PC-3 (cell line): ENCODE results near the gene FAM50B. TPM values are rescaled to one million over a fixed set of nuclear protein-coding genes. Genes with fewer than 3 reads are reported as not detected.

ENCODE experiments used
- ATAC-seq: fragments of 200-7000 bp; cut with Tn5 transposase; 2 replicates; pipeline ENCODE4 v1.9.1; 2020; ENCODE audit warnings: mild to moderate bottlenecking, moderate library complexity
- BruUV-seq: library from RNA; stranded (reverse); fragments of 400-500 nt; replicated peaks from 2 replicates; lab custom pipeline; 2021; lab: Mats Ljungman, UMichigan
- CTCF ChIA-PET: fragments of 300-600 bp; sonication (Branson Sonifier 250); formaldehyde crosslinking; loops from one replicate; lab custom pipeline; 2022; ENCODE audit warnings: antibody characterized with exemption; lab: Charles Lee
- POLR2A ChIA-PET: fragments of 300-600 bp; sonication (Branson Sonifier 250); formaldehyde crosslinking; loops from one replicate; lab custom pipeline; 2022; ENCODE audit warnings: antibody characterized with exemption; ENCODE audit not compliant: unreplicated experiment; lab: Charles Lee
- DNase-seq: peaks from one replicate; pipeline ENCODE4 v3.0.0-alpha.2; 2015
- H2AFZ ChIP-seq: fragments of 300-600 bp; sonication (generic); 2 replicates; pipeline ENCODE4 v1.6.0; 2016; ENCODE audit warnings: antibody characterized with exemption, low read length
- H3F3A ChIP-seq: fragments of 300-600 bp; sonication (generic); one replicate; pipeline ENCODE4 v1.6.0; 2017; ENCODE audit warnings: antibody characterized with exemption, low read length, control low read depth, mild to moderate bottlenecking; ENCODE audit not compliant: unreplicated experiment
- H3K27ac ChIP-seq: fragments of 300-600 bp; sonication (generic); 2 replicates; pipeline ENCODE4 v1.5.1; 2016; ENCODE audit warnings: mild to moderate bottlenecking, low read length
- H3K27me3 ChIP-seq: fragments of 300-600 bp; sonication (generic); 2 replicates; pipeline ENCODE4 v1.6.1; 2016; ENCODE audit warnings: low read length, mixed read lengths
- H3K36me3 ChIP-seq: fragments of 300-600 bp; sonication (generic); 2 replicates; pipeline ENCODE4 v1.6.1; 2016; ENCODE audit warnings: low read depth, mixed run types, low read length, mixed read lengths
- H3K4me1 ChIP-seq: fragments of 300-600 bp; sonication (generic); 2 replicates; pipeline ENCODE4 v1.5.1; 2016; ENCODE audit warnings: low read length; ENCODE audit not compliant: insufficient read depth
- H3K4me2 ChIP-seq: fragments of 300-600 bp; sonication (generic); 2 replicates; pipeline ENCODE4 v1.6.0; 2016; ENCODE audit warnings: low read length
- H3K4me3 ChIP-seq: fragments of 300-600 bp; sonication (generic); 2 replicates; pipeline ENCODE4 v1.5.1; 2016; ENCODE audit warnings: mild to moderate bottlenecking, low read length, mixed read lengths
- H3K79me2 ChIP-seq: fragments of 300-600 bp; sonication (generic); 2 replicates; pipeline ENCODE4 v1.6.1; 2017; ENCODE audit warnings: low read length, mixed read lengths
- H3K9ac ChIP-seq: fragments of 300-600 bp; sonication (generic); 2 replicates; pipeline ENCODE4 v1.6.0; 2016; ENCODE audit warnings: mild to moderate bottlenecking, low read length
- H3K9me2 ChIP-seq: fragments of 300-600 bp; sonication (generic); replicated peaks from 2 replicates; pipeline ENCODE4 v1.6.1; 2016; ENCODE audit warnings: mixed run types, low read length, mixed read lengths
- H3K9me3 ChIP-seq: fragments of 300-600 bp; sonication (generic); 2 replicates; pipeline ENCODE4 v1.6.1; 2016; ENCODE audit warnings: low read length, mixed read lengths
- H4K20me1 ChIP-seq: fragments of 300-600 bp; sonication (generic); 2 replicates; pipeline ENCODE4 v1.6.1; 2016; ENCODE audit warnings: low read length, mixed read lengths
- EZH2 ChIP-seq: fragments of 300-600 bp; sonication (generic); IDR thresholded peaks from one replicate; pipeline ENCODE4 v1.6.1; 2017; ENCODE audit warnings: antibody characterized with exemption, mild to moderate bottlenecking, low read length; ENCODE audit not compliant: unreplicated experiment
- EZH2phosphoT487 ChIP-seq: fragments of 300-600 bp; sonication (generic); IDR thresholded peaks from 2 replicates; pipeline ENCODE4 v1.6.1; 2018; ENCODE audit warnings: mild to moderate bottlenecking, antibody characterized with exemption, low read length, borderline replicate concordance
- intact Hi-C: fragments of 100-400 bp; cut with micrococcal nuclease; formaldehyde crosslinking; loops from 2 replicates; pipeline ENCODE4 v1.9.0; 2023
- total RNA-seq: library from RNA; depleted of rRNA; stranded (reverse); fragments of >200 nt; gene quantifications from 2 replicates; pipeline ENCODE4 v1.2.3, GENCODE V29; 2014
- TF ChIP-seq, protein P1 (sequence below): fragments of 300-600 bp; sonication (generic); conservative IDR thresholded peaks from 2 replicates; pipeline ENCODE4 v1.5.1; 2017; ENCODE audit warnings: antibody characterized with exemption, low read depth, mild to moderate bottlenecking, low read length

FAM50B gene
- total RNA-seq, 1 experiment from 2014 or later: 8.3 TPM

DNA sequence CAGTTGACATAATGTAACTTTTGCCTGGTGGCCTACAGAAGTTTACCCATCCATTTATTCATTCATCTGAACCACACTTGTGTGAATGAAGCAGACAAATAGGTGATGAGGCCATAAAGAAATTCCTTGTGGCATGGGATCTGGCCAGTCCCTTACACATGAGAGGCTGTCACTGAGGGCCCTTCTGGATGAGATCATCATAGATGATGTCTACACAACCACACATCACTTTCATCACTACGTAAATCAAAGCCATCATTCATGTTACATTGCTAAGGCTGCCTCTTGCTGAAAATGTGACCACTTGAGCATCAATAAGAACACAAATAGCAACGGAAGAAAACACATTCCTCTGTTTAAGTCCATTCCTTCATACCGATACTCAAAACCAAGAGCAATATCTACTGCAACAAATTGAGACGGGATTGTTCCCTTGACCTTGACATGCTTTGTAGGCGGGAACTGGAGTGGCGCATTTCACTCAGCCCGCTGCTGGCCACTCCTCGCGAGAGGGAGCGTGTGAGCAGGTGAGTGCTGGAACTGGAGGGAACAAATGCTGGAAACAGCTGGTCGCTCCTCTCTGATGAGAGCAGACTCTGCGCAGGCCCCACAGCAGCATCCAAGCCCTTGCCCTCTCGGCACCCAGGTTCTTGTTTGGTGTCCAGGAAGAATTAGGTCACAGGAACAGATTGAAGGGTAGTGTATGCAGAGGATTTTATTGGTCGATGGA is 49.3 kb downstream of the FAM50B start:
- no TSS peak for BruUV-seq
- Histone ChIP-seq H3F3A (no peaks in the 10 kb centered on the region), H3K27me3 (no peaks in the 10 kb centered on the region), H3K36me3 (no peaks in the 10 kb centered on the region), H3K9me2 (no peaks in the 10 kb centered on the region), H3K27ac (no peak overlapping the region), H3K4me1 (peaks cover 16% of the 10 kb centered on the region), H3K79me2 (no peaks in the 10 kb centered on the region), H3K4me3 (no peak overlapping the region), H2AFZ (no peak overlapping the region), H3K4me2 (no peak overlapping the region), H3K9ac (no peak overlapping the region), H3K9me3 (no peaks in the 10 kb centered on the region), H4K20me1 (no peaks in the 10 kb centered on the region)
- intact Hi-C loops: no loop called here
- POLR2A ChIA-PET: no interaction called here
- ATAC-seq: no peak
- TF ChIP-seq EZH2phosphoT487 (no peak), EZH2 (no peak)
- TF ChIP-seq, protein P1, sequence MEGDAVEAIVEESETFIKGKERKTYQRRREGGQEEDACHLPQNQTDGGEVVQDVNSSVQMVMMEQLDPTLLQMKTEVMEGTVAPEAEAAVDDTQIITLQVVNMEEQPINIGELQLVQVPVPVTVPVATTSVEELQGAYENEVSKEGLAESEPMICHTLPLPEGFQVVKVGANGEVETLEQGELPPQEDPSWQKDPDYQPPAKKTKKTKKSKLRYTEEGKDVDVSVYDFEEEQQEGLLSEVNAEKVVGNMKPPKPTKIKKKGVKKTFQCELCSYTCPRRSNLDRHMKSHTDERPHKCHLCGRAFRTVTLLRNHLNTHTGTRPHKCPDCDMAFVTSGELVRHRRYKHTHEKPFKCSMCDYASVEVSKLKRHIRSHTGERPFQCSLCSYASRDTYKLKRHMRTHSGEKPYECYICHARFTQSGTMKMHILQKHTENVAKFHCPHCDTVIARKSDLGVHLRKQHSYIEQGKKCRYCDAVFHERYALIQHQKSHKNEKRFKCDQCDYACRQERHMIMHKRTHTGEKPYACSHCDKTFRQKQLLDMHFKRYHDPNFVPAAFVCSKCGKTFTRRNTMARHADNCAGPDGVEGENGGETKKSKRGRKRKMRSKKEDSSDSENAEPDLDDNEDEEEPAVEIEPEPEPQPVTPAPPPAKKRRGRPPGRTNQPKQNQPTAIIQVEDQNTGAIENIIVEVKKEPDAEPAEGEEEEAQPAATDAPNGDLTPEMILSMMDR: no peak
- CTCF ChIA-PET: no interaction called here
- DNase-seq: no peak

DNA sequence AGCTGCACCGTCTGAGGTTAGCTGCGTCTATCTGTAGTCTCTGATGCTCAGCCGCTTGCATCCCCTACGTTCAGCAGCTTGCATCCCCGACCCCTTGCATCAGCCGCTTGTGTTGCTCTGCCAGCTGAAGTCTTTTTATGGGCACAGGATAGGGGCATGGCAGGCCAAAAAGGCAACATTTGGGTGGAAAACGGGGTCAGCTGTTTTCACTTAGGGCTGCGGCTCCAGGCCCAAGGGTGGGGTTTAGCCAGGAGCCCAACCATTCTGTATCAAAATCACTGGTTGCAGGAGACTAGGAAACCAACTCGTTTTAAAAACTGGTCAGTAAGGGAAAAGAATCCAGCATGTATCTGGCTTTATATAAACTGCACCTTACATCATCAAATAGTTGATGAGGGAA is 49.9 kb downstream of the FAM50B start:
- no peak overlapping the region for H3K4me2 ChIP-seq
- H3K79me2 ChIP-seq: no peaks in the 10 kb centered on the region
- BruUV-seq: no TSS peak
- peaks cover 16% of the 10 kb centered on the region for H3K4me1 ChIP-seq
- ChIA-PET POLR2A (no interaction called here), CTCF (no interaction called here)
- DNase-seq (no peak), ATAC-seq (no peak)
- H3K27ac ChIP-seq: no peak overlapping the region
- no peaks in the 10 kb centered on the region for H3K9me2 ChIP-seq
- no peak overlapping the region for H2AFZ ChIP-seq
- no peak overlapping the region for H3K4me3 ChIP-seq
- intact Hi-C loops: no loop called here
- TF ChIP-seq EZH2phosphoT487 (no peak), EZH2 (no peak)
- TF ChIP-seq, protein P1: no peak
- no peaks in the 10 kb centered on the region for H3K27me3 ChIP-seq
- no peak overlapping the region for H3K9ac ChIP-seq
- H3F3A ChIP-seq: no peaks in the 10 kb centered on the region
- H4K20me1 ChIP-seq: no peaks in the 10 kb centered on the region
- no peaks in the 10 kb centered on the region for H3K9me3 ChIP-seq
- no peaks in the 10 kb centered on the region for H3K36me3 ChIP-seq

- Histone ChIP-seq H3K4me2 (no peak overlapping the region), H3K9me2 (no peaks in the 10 kb centered on the region), H3K27ac (no peak overlapping the region), H3F3A (no peaks in the 10 kb centered on the region), H3K27me3 (no peaks in the 10 kb centered on the region), H4K20me1 (no peaks in the 10 kb centered on the region), H2AFZ (no peak overlapping the region), H3K36me3 (no peaks in the 10 kb centered on the region), H3K4me1 (peaks cover 16% of the 10 kb centered on the region), H3K4me3 (no peak overlapping the region), H3K79me2 (no peaks in the 10 kb centered on the region), H3K9me3 (no peaks in the 10 kb centered on the region), H3K9ac (no peak overlapping the region)
- no TSS peak for BruUV-seq
- CTCF ChIA-PET: interaction anchor here (0.6 kb wide), 1 partner anchor 51 kb away, joined by 3 read pairs; the partner anchor contains the start of gene FAM50B
- DNase-seq: peak; percentile 91
- POLR2A ChIA-PET: interaction anchor here (0.6 kb wide), 1 partner anchor 30 kb away, joined by 5 read pairs; no protein-coding TSS in a partner anchor
- no peak for TF ChIP-seq EZH2phosphoT487
- TF ChIP-seq, protein P1: no peak
- no peak for TF ChIP-seq EZH2
- intact Hi-C loops: no loop called here
- peak; percentile 92 for ATAC-seq
Observed at GRCh38 chr6:3899970-3900439, 50.8 kb downstream of the FAM50B start.
